Measurements from ENCODE around the gene RASA2. TPM values are rescaled to one million over a fixed set of nuclear protein-coding genes. Genes with fewer than 3 reads are reported as not detected.

RASA2 gene
- total RNA-seq, 1 experiment from 2014 or later: 14.5 TPM

- no peaks in the 10 kb centered on the region for H3K36me3 ChIP-seq (ENCODE audit: control insufficient read depth, insufficient read depth, low read length)
- in situ Hi-C loops (cut with HindIII; ENCODE audit: low pct_unique_long_range_greater_than_20kb, low sequenced_read_pairs) (no loop called here), intact Hi-C loops (cut with micrococcal nuclease; ENCODE audit: unreplicated experiment) (no loop called here)
- CTCF ChIA-PET: no interaction called here
- ATAC-seq: no peak
- H3K27ac ChIP-seq (ENCODE audit: low read length): no peak overlapping the region
- POLR2A ChIA-PET: no interaction called here
- no peaks in the 10 kb centered on the region for H3K4me1 ChIP-seq (ENCODE audit: control insufficient read depth, insufficient read depth, low read length)
- H3K4me3 ChIP-seq (ENCODE audit: low read depth in 2 of 2, low read length in 2 of 2): no peak overlapping the region
- no peak for TF ChIP-seq POLR2AphosphoS5 (IDR thresholded peaks at IDR 0.05; ENCODE audit: low read depth, low read length)
- TF ChIP-seq SIN3A (IDR thresholded peaks at IDR 0.05; ENCODE audit: borderline replicate concordance, insufficient read depth, low read depth, low read length): no peak
- TF ChIP-seq TCF7L2 (IDR thresholded peaks at IDR 0.05; ENCODE audit: low read depth, low read length): no peak
- no peak for TF ChIP-seq CTCF (IDR thresholded peaks at IDR 0.05)
- no peak for TF ChIP-seq REST (IDR thresholded peaks at IDR 0.05; ENCODE audit: insufficient read depth in 1 of 2, low read depth in 2 of 2, low read length in 1 of 2)
- no peak for DNase-seq (ENCODE audit: low read depth, low spot score)
- no peaks in the 10 kb centered on the region for H3K9me3 ChIP-seq (ENCODE audit: control insufficient read depth, insufficient read depth, low read depth, low read length)
- no TSS peak for BruUV-seq (replicated peaks)
- no peaks in the 10 kb centered on the region; the same call in 1 of the 2 replicates for H3K27me3 ChIP-seq (ENCODE audit: control insufficient read depth, insufficient read depth, low read length)
Measured at GRCh38 chr3:141629976-141630375, 143.1 kb downstream of the RASA2 start.

- TF ChIP-seq POLR2AphosphoS5 (IDR thresholded peaks at IDR 0.05; ENCODE audit: low read depth, low read length) (no peak), REST (IDR thresholded peaks at IDR 0.05; ENCODE audit: insufficient read depth in 1 of 2, low read depth in 2 of 2, low read length in 1 of 2) (no peak)
- in situ Hi-C loops (cut with HindIII; ENCODE audit: low pct_unique_long_range_greater_than_20kb, low sequenced_read_pairs) (no loop called here), intact Hi-C loops (cut with micrococcal nuclease; ENCODE audit: unreplicated experiment) (no loop called here)
- ChIA-PET POLR2A (no interaction called here), CTCF (no interaction called here)
- no peaks in the 10 kb centered on the region; the same call in 1 of the 2 replicates for H3K27me3 ChIP-seq (ENCODE audit: control insufficient read depth, insufficient read depth, low read length)
- no TSS peak for BruUV-seq (replicated peaks)
- no peaks in the 10 kb centered on the region for H3K36me3 ChIP-seq (ENCODE audit: control insufficient read depth, insufficient read depth, low read length)
- DNase-seq (ENCODE audit: low read depth, low spot score): no peak
- no peak for ATAC-seq
- no peaks in the 10 kb centered on the region for H3K9me3 ChIP-seq (ENCODE audit: control insufficient read depth, insufficient read depth, low read depth, low read length)
- H3K4me3 ChIP-seq (ENCODE audit: low read depth in 2 of 2, low read length in 2 of 2): no peak overlapping the region
- H3K27ac ChIP-seq (ENCODE audit: low read length): no peak overlapping the region
- no peaks in the 10 kb centered on the region for H3K4me1 ChIP-seq (ENCODE audit: control insufficient read depth, insufficient read depth, low read length)
Measured at GRCh38 chr3:141632779-141633374, 146.1 kb downstream of the RASA2 start.
